Mucosa of rectum (tissue), 2 donors: ENCODE measurements around the gene KRT6C.
"Not testable (repeated sequence)": the region's sequence is repeated elsewhere in the genome, so short reads cannot be mapped to it uniquely, and the experiment has no call there.

ENCODE experiments used
- H3K27ac ChIP-seq, 2 donors: one replicate each; pipeline ENCODE4 v1.7.0; 2013; ENCODE audit warnings: inconsistent platforms in 2 of 2, low read depth in 2 of 2, low read length in 2 of 2
- H3K27me3 ChIP-seq, 2 donors: one replicate each; pipeline ENCODE4 v1.7.0; 2013; ENCODE audit warnings: low read length in 2 of 2; ENCODE audit not compliant: control insufficient read depth in 2 of 2, insufficient read depth in 2 of 2
- H3K36me3 ChIP-seq, 2 donors: one replicate each; pipeline ENCODE4 v1.7.0; 2013; ENCODE audit warnings: low read length in 2 of 2; ENCODE audit not compliant: control insufficient read depth in 2 of 2, insufficient read depth in 2 of 2
- H3K4me1 ChIP-seq, 2 donors: one replicate each; pipeline ENCODE4 v1.7.0; 2013; ENCODE audit warnings: low read length in 2 of 2, mild to moderate bottlenecking in 1 of 2; ENCODE audit not compliant: control insufficient read depth in 2 of 2, insufficient read depth in 2 of 2
- H3K4me3 ChIP-seq, 2 donors: one replicate each; pipeline ENCODE4 v1.7.0; 2013; ENCODE audit warnings: low read length in 2 of 2
- H3K9ac ChIP-seq, 2 donors: one replicate each; pipeline ENCODE4 v1.7.0; 2013; ENCODE audit warnings: low read length in 2 of 2, low read depth in 1 of 2, mild to moderate bottlenecking in 1 of 2
- H3K9me3 ChIP-seq, 2 donors: one replicate each; pipeline ENCODE4 v1.7.0; 2013; ENCODE audit warnings: low read length in 2 of 2; ENCODE audit not compliant: control insufficient read depth in 2 of 2
- donor health status: healthy.
- donor health status: Normal muscosa, but diverticular disease.

KRT6C gene

DNA sequence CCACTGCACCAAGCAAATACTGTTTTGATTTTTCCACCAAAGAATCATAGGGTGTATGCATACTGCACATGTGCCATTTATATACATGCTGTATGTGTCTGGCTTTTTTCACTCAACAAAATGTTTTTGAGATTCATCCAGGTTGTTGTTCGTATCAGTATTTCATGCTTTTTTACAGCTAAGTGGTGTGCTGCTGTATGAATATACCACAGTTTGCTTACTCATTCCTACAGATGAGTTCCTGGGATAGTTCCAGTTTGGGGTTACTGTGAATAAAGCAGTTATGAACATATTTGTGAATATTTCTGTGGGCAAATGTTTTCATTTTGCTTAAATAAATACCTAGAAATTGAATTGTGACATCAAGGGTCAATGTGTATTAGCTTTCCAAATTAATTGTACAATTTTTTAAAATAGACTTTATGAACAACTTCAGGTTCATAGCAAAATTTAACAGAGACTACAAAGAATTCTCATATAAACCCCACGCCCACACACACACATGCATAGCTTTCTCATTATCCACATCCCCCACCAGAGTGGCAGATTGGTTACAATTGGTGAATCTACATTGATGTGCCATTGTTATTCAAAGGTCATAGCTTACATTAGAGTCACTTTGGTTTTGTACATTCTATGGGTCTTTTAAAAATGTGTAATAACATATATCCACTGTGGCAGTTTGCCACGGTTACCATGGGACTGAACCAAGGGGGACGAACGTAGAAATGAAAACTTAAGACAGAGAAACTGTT lies 26.4 kb upstream of the KRT6C start:
- Histone ChIP-seq H3K36me3 (no peaks in the 10 kb centered on the region), H3K9ac (no peak overlapping the region), H3K27ac (no peak overlapping the region), H3K4me3 (no peak overlapping the region), H3K27me3 (peaks cover 0 to 8% of the 10 kb centered on the region in 2 donors), H3K9me3 (no peaks in the 10 kb centered on the region), H3K4me1 (no peaks in the 10 kb centered on the region)

DNA sequence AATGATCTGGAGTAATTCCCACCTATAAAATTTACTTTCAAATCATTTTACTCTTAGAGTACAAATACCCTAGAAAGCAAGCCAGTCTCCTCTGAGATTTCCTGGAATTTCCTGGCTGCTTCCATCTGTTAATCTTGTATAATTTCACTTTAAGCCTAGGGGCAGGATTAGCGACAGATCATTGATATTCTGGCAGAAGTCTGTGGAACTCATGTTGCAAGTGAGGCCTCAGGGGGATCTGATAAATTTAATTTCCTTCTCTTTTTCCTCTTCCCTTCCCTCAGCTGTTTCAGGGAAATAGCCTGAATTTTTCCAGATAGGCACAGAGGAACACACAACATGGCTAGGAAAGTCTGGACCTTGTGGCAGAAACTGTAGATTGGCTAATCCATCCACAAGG lies 25.3 kb upstream of the KRT6C start:
- Histone ChIP-seq H3K4me3 (no peak overlapping the region), H3K27me3 (peaks cover 0 to 8% of the 10 kb centered on the region in 2 donors), H3K9me3 (no peaks in the 10 kb centered on the region), H3K4me1 (no peaks in the 10 kb centered on the region), H3K36me3 (no peaks in the 10 kb centered on the region), H3K9ac (no peak overlapping the region), H3K27ac (no peak overlapping the region)

DNA sequence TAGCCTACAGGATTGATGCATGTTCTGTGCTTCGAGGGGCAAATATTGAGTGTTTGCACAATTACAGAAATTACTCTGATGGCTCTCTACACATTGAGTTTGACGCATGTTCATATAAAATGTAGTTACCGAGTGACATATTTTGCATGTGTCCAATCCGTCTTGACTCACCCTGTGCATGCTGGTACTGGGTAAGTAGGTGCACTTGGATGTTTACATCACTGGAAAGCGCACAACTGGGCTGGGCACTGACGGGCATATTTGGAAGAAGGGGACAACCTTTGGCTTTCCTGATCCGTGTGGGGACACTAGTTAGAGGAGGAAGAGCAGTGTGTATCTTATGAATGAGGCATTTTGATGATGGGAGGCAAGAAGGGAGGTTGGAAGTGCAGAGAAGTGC lies 24.4 kb upstream of the KRT6C start:
- Histone ChIP-seq H3K9me3 (no peaks in the 10 kb centered on the region), H3K4me3 (no peak overlapping the region), H3K27me3 (peaks cover 0 to 8% of the 10 kb centered on the region in 2 donors), H3K27ac (no peak overlapping the region), H3K36me3 (no peaks in the 10 kb centered on the region), H3K9ac (no peak overlapping the region), H3K4me1 (no peaks in the 10 kb centered on the region)

DNA sequence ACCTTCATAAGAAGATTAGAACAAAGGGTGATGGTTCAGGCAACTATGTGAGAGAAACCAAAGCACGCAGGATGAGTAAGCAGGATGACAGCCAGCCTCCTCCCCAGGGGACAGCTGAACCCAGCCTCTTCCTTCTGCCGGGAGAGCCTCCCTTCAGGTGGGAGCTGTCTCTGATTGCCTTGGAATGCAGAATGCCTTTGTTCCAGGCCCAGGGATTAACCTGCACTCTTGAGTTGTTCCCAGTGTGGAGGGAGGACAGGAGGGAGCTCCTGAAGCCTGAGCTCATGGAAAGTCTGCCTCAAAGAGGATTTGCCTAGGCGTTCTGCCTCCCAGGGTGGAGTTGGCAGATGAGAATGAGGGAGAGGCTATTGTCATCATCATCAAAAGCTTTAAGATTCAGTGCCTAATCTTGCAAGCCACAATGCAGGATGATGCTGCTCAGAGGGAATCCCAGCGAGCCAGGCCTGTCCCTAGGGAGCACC lies 23.0 kb upstream of the KRT6C start:
- no peak overlapping the region for H3K9ac ChIP-seq
- H3K36me3 ChIP-seq, result no peaks in the 10 kb centered on the region
- peaks cover 0 to 8% of the 10 kb centered on the region in 2 donors for H3K27me3 ChIP-seq
- no peak overlapping the region for H3K4me3 ChIP-seq
- H3K4me1 ChIP-seq, result no peaks in the 10 kb centered on the region
- H3K9me3 ChIP-seq, result no peaks in the 10 kb centered on the region
- H3K27ac ChIP-seq, result no peak overlapping the region

DNA sequence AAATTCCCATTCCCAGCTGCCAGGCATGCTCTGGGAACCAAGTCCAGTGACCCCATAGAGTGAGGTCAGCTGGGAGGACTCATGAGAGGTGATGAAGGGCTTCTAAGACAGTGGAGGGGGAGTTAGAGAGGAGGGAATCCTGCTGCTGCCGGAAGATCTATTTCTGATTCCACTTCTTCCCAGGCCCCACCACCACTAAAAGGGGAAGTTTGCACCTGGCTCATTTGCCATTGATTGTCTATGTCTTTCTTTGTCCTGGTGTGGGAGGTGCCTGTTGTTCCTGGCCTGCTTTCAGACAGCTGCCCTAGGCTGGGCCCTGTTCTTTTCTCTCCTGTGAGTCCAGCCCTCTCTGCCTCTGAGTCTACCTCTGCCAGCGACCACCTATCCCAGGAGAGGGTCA lies 22.4 kb upstream of the KRT6C start:
- Histone ChIP-seq H3K4me1 (no peaks in the 10 kb centered on the region), H3K9ac (no peak overlapping the region), H3K27ac (no peak overlapping the region), H3K27me3 (peaks cover 0 to 8% of the 10 kb centered on the region in 2 donors), H3K4me3 (no peak overlapping the region), H3K36me3 (no peaks in the 10 kb centered on the region), H3K9me3 (no peaks in the 10 kb centered on the region)

DNA sequence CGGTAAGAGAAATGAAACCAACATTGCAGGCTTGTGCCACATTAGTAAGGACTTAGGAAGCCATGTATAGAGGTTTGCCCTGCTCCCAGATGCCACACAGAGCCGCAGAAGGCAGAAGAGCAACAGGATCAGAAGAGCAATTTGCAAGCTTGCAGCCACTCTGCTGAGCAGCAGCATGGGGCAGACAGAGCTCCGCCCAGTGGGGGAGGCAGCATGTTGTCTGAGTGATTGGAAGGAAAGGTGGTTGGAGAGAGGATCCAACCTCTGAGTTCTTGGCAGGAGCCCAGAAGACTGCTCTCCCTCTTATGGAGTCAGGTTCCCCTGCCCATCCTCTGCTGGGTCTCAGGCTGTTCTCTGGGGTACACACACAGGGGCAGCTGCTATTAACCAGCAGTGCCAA lies 21.8 kb upstream of the KRT6C start:
- H3K9ac ChIP-seq, result no peak overlapping the region
- no peak overlapping the region for H3K27ac ChIP-seq
- peaks cover 0 to 8% of the 10 kb centered on the region in 2 donors for H3K27me3 ChIP-seq
- H3K36me3 ChIP-seq, result no peaks in the 10 kb centered on the region
- no peak overlapping the region for H3K4me3 ChIP-seq
- H3K9me3 ChIP-seq, result no peaks in the 10 kb centered on the region
- H3K4me1 ChIP-seq, result no peaks in the 10 kb centered on the region

DNA sequence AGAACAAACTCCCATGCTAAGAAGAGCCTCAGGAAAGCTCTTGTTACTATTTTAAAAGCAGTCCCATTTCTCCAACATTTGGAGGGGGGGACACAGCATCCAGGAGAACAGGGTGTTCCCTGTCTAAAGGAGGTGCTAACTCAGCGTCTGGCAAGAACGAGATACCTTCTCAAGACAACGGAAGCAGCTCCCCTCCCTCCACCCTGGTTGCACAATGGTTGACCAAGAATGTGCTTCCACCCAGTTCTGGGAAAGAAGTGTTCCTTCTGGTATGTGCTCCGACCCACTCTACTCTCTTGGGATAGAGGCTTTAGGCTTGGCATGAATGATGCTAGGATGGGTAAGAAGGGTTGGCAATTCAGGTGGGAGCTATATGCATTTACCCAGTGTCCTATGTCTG lies 20.9 kb upstream of the KRT6C start:
- Histone ChIP-seq H3K9me3 (no peaks in the 10 kb centered on the region), H3K9ac (no peak overlapping the region), H3K4me1 (no peaks in the 10 kb centered on the region), H3K27me3 (peaks cover 0 to 8% of the 10 kb centered on the region in 2 donors), H3K27ac (no peak overlapping the region), H3K36me3 (no peaks in the 10 kb centered on the region), H3K4me3 (no peak overlapping the region)

DNA sequence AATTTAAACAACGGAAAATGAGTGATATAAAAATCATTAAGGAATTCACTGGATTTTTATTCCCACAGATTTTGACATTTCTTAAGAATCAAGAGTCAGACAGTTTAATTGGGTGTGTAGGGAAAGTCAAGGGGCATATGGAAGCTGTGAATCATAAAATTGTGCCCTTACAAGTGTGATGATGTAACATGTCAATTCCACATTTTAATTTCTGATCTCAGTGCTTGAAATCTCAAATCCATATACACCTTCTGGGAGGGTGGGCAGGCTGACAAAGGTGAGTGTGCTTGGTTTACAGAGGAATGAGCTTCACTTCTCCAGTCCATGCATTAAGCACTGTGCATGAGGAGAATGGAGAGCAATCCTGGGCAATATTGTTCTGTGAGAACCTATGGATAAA lies 20.5 kb upstream of the KRT6C start:
- Histone ChIP-seq H3K4me3 (no peak overlapping the region), H3K9ac (no peak overlapping the region), H3K36me3 (no peaks in the 10 kb centered on the region), H3K27ac (no peak overlapping the region), H3K27me3 (peaks cover 0 to 8% of the 10 kb centered on the region in 2 donors), H3K9me3 (no peaks in the 10 kb centered on the region), H3K4me1 (no peaks in the 10 kb centered on the region)

DNA sequence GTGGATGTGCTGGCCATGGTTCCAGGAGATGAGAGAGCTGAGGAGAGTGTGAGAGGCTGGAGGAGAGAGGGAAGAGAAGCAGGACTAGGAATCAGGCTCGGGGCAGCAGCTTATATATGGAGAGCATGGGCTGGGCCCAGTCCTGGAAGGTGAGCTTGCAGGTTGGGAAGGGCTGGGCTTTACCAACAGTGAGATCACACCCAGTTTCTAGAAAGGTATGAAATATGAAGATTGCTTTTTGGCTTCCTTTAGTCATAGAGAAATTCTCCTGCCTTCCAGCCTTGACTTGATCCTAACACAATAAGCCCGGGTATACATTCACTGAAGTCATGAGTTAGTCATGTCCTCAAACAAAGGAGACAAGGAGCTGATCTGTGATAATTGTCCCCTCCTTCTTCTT lies 19.6 kb upstream of the KRT6C start, which contains the start of gene KRT6A:
Gene KRT6A, minus strand, starts transcription at position 86 of the 400 bp plus-strand sequence. Its CDS starts 69 bp downstream, at position 17.
- Histone ChIP-seq H3K27ac (no peak within 1 kb of the TSS), H3K4me3 (no peak within 1 kb of the TSS), H3K36me3 (no peaks in the 10 kb centered on the region), H3K9me3 (no peaks in the 10 kb centered on the region), H3K27me3 (peaks cover 0 to 8% of the 10 kb centered on the region in 2 donors), H3K4me1 (no peaks in the 10 kb centered on the region), H3K9ac (no peak within 1 kb of the TSS)

DNA sequence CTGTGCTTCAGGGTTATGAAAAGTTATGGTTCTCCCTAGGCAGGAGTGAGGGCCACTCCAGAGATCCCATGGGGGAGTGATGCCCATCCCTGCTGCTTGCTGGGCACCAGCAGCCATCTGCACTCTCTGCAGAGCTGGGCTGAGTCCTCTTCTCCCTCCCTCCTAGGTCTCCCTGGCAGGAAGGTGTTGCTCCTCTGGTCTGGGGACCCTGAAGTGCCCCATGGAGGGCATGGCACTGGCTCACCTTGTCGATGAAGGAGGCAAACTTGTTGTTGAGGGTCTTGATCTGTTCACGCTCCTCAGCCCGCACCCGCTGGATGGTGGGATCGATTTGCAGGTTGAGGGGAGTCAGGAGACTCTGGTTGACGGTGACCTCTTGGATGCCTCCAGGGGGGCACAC lies 18.8 kb upstream of the KRT6C start:
- H3K27me3 ChIP-seq, H3K9ac ChIP-seq, H3K4me3 ChIP-seq, H3K9me3 ChIP-seq, H3K27ac ChIP-seq, H3K36me3 ChIP-seq, H3K4me1 ChIP-seq: not testable (repeated sequence)
